ENCODE measurements around the gene FUBP1.
"Not testable (repeated sequence)": the region's sequence is repeated elsewhere in the genome, so short reads cannot be mapped to it uniquely, and the experiment has no call there.

Gene FUBP1

GRCh38 chr1:77918918-77919317 lies 60.0 kb downstream of the FUBP1 start:
- H3K27me3 Mint-ChIP-seq; H3K27ac Mint-ChIP-seq; H3K36me3 Mint-ChIP-seq (ENCODE audit: insufficient read depth); DNase-seq; H3K9me3 Mint-ChIP-seq; ATAC-seq (replicated peaks); H3K4me1 Mint-ChIP-seq (ENCODE audit: low read depth in 2 of 2); H3K4me3 Mint-ChIP-seq: not testable (repeated sequence)

DNA sequence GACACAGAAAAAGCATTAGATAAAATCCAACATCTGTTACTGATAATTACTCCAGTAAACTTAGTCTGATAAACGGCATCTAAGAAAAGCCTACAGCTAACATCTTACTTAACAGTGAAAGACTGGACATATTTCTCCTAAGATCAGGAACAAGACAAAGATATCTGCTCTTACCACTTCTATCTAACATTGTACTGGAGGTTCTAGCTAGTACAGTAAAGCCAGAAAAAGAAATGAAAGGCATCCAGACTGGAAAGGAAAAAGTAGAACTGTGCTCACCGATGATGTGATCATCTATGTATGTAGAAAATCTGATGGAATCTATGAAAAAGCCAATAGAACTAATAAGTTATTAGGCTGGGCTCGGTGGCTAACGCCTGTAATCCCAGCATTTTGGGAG lies 68.8 kb downstream of the FUBP1 start:
- Mint-ChIP-seq H3K27ac (no peak overlapping the region), H3K36me3 (ENCODE audit: insufficient read depth) (no peaks in the 10 kb centered on the region), H3K27me3 (peaks cover 0 to 6% of the 10 kb centered on the region in 2 donors), H3K9me3 (no peaks in the 10 kb centered on the region), H3K4me1 (ENCODE audit: low read depth in 2 of 2) (no peaks in the 10 kb centered on the region), H3K4me3 (no peak overlapping the region)
- no peak for DNase-seq
- no peak for ATAC-seq (replicated peaks)

- no peak overlapping the region for H3K27ac Mint-ChIP-seq
- no peak for ATAC-seq (replicated peaks)
- no peaks in the 10 kb centered on the region for H3K4me1 Mint-ChIP-seq (ENCODE audit: low read depth in 2 of 2)
- peaks cover 0 to 6% of the 10 kb centered on the region in 2 donors for H3K27me3 Mint-ChIP-seq
- no peak overlapping the region for H3K4me3 Mint-ChIP-seq
- no peaks in the 10 kb centered on the region for H3K36me3 Mint-ChIP-seq (ENCODE audit: insufficient read depth)
- no peak for DNase-seq
- H3K9me3 Mint-ChIP-seq = no peaks in the 10 kb centered on the region
Measured at GRCh38 chr1:77906624-77907023, 72.2 kb downstream of the FUBP1 start.

- no peak overlapping the region for H3K4me3 Mint-ChIP-seq
- no peaks in the 10 kb centered on the region for H3K36me3 Mint-ChIP-seq (ENCODE audit: insufficient read depth)
Measured at GRCh38 chr1:77906019-77906545, 72.8 kb downstream of the FUBP1 start.

DNA sequence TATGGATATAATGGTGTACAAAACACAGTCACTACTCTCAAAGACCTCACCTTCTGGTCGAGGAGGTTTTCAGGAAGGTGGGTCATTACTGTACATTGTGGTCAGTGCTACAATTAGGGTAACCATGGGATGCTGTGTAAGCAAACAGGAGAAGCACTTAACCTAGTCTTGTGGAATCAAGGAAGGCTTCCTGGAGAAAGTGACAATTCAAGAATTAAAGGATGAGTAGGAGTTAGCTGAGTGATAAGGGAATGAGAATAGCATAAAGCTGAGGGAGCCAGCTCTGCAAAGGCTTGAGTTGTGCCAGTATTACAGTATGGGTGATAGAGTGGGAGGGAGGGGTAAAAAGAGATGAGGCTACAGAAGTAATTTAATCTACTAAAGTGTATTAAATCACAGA lies 73.3 kb downstream of the FUBP1 start:
- no peaks in the 10 kb centered on the region for H3K4me1 Mint-ChIP-seq (ENCODE audit: low read depth in 2 of 2)
- H3K27ac Mint-ChIP-seq = no peak overlapping the region
- no peak for ATAC-seq (replicated peaks)
- no peak overlapping the region for H3K4me3 Mint-ChIP-seq
- no peaks in the 10 kb centered on the region for H3K36me3 Mint-ChIP-seq (ENCODE audit: insufficient read depth)
- H3K27me3 Mint-ChIP-seq = peaks cover 0 to 6% of the 10 kb centered on the region in 2 donors
- no peaks in the 10 kb centered on the region for H3K9me3 Mint-ChIP-seq
- no peak for DNase-seq

More at GRCh38 chr1:77906019-77906545, 72.8 kb downstream of the FUBP1 start:
- DNase-seq = no peak
- Mint-ChIP-seq H3K27me3 (peaks cover 0 to 6% of the 10 kb centered on the region in 2 donors), H3K4me1 (ENCODE audit: low read depth in 2 of 2) (no peaks in the 10 kb centered on the region), H3K9me3 (no peaks in the 10 kb centered on the region), H3K27ac (no peak overlapping the region)
- ATAC-seq (replicated peaks) = no peak

DNA sequence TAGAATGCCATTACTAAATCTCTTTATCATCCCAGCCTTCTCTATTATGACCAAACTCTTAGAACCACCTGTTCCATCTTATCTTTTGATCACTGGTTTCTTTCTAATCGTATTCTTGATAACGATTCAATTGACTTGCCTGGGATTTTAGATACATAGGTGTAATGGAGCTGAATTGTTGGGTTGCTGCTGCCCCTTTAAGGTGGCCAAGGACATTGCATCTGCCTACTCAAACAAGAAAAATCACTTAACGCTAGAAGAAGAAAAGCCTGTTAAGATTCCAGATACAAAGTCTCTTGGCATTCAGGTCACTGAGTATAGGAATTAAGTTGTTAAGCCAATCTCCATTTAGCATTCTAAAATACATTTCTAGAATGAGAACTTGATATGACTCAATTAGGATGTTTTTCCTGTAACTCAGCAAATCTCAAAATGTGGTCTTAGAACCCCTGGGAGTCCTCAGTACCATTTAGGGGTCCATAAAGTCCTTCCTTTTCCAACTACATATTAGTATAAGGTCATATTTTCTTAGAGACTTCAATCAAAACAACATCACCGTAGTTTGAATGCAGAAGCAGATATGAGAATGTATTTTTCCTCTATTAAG lies 78.1 kb downstream of the FUBP1 start:
- Mint-ChIP-seq H3K4me1 (ENCODE audit: low read depth in 2 of 2) (no peaks in the 10 kb centered on the region), H3K27ac (no peak overlapping the region), H3K27me3 (no peaks in the 10 kb centered on the region), H3K4me3 (no peak overlapping the region), H3K9me3 (no peaks in the 10 kb centered on the region), H3K36me3 (ENCODE audit: insufficient read depth) (no peaks in the 10 kb centered on the region)
- DNase-seq (no peak), ATAC-seq (replicated peaks) (no peak)

DNA sequence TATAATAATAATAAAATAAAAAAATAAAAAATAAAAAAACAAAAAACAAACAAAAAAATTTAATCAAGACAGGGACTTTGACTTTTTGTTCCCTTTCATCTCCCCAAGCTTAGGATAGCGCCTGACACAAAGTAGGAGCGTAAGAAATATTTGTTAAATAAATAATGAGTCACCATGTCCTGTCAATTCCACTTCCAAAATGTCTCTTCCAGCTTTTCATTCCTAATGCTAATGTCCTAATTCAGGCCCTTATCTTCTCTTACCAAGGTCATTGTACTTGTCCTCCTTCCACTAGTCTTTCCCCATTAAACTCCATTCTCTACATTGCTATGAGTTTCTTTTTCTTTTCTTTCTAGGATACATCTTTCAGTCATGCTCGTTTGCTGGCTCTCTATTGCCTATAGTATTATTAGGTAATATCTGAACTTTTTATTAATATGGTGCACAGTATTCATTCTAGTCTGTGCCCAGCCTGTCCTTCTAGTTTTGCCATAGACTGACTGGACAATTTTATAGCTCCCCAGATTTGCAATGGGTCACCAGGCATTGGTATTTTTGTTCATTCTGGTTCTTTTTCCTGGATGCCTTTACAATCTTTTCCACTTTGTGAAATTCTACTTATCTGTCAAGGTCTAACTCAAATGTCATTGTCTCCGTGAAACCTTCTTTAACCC lies 79.1 kb downstream of the FUBP1 start:
- ATAC-seq (replicated peaks) = no peak
- no peak overlapping the region for H3K4me3 Mint-ChIP-seq
- no peaks in the 10 kb centered on the region for H3K27me3 Mint-ChIP-seq
- no peak overlapping the region for H3K27ac Mint-ChIP-seq
- no peak for DNase-seq
- H3K36me3 Mint-ChIP-seq (ENCODE audit: insufficient read depth) = no peaks in the 10 kb centered on the region
- H3K9me3 Mint-ChIP-seq = no peaks in the 10 kb centered on the region
- H3K4me1 Mint-ChIP-seq (ENCODE audit: low read depth in 2 of 2) = no peaks in the 10 kb centered on the region
